Measurements from ENCODE around the gene SORCS2.

DNA sequence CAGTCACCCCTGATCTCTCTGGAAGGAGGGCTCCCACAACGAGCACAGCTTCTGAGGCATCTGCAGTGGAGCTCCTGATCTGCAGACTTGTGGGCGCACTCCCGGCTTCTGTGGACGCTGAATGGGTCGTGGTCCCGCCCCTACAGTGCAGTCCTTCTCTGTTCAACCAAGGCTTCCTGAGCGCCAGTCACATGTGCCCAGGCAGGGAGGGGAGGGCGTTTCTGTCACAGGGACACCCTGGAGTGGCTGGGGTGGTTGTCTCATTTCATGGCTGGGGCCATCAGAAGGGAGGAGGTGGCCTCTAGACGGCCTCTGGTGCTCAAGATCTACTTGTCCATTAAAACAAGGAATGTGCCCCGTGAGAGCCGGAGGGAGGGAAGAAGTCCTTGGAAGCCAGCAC is 309.5 kb downstream of the SORCS2 start:
- TF ChIP-seq GATA2 (IDR thresholded peaks at IDR 0.05; ENCODE audit: low read depth, low read length), result no peak
- no peak for TF ChIP-seq GATA3 (IDR thresholded peaks at IDR 0.05; ENCODE audit: low read depth, low read length)

All from SH-SY5Y (cell line).